Fibroblast of lung (primary cell): ENCODE results near the gene PPM1H. TPM values are rescaled to one million over a fixed set of nuclear protein-coding genes. Genes with fewer than 3 reads are reported as not detected.

Experiments
- DNase-seq, 2 donors: peaks; one replicate each; pipeline versions ENCODE4 v3.0.0 to v3.0.0-alpha.2; 2010; ENCODE audit warnings: low read depth in 2 of 2
- H2AFZ ChIP-seq: 2 replicates; pipeline ENCODE4 v1.5.1; 2012; ENCODE audit warnings: low read length, control low read depth, inconsistent platforms
- H3K27ac ChIP-seq: 2 replicates; pipeline ENCODE4 v1.5.1; 2011; ENCODE audit warnings: low read length, control low read depth; ENCODE audit not compliant: insufficient read depth
- H3K27me3 ChIP-seq: 2 replicates; pipeline ENCODE4 v1.5.1; 2011; ENCODE audit warnings: mild to moderate bottlenecking, low read length; ENCODE audit not compliant: control insufficient read depth, insufficient read depth
- H3K36me3 ChIP-seq: 2 replicates; pipeline ENCODE4 v1.5.1; 2011; ENCODE audit warnings: low read length; ENCODE audit not compliant: control insufficient read depth, insufficient read depth
- H3K4me1 ChIP-seq: 2 replicates; pipeline ENCODE4 v1.5.1; 2011; ENCODE audit warnings: low read length; ENCODE audit not compliant: control insufficient read depth, insufficient read depth; ENCODE audit errors: extremely low read depth
- H3K4me2 ChIP-seq: 2 replicates; pipeline ENCODE4 v1.5.1; 2011; ENCODE audit warnings: low read length, control low read depth; ENCODE audit not compliant: insufficient read depth; ENCODE audit errors: extremely low read depth
- H3K4me3 ChIP-seq, 4 experiments: fragments of 200-600 bp in 1 of 4; sonication (generic) in 1 of 4; replicated peaks in 1 of 4; 2 replicates each; pipeline ENCODE4 v1.5.1; 2011 to 2016; ENCODE audit warnings: low read length in 4 of 4, low read depth in 3 of 4, mild to moderate bottlenecking in 3 of 4, control low read depth in 2 of 4, inconsistent platforms in 1 of 4, mixed read lengths in 1 of 4; ENCODE audit not compliant: insufficient read depth in 1 of 4; ENCODE audit errors: control extremely low read depth in 1 of 4
- H3K79me2 ChIP-seq: 2 replicates; pipeline ENCODE4 v1.5.1; 2012; ENCODE audit warnings: mild to moderate bottlenecking, low read length, inconsistent platforms; ENCODE audit not compliant: control insufficient read depth, insufficient read depth
- H3K9ac ChIP-seq: 2 replicates; pipeline ENCODE4 v1.5.1; 2011; ENCODE audit warnings: mild to moderate bottlenecking, low read length, control low read depth; ENCODE audit not compliant: insufficient read depth
- H3K9me3 ChIP-seq: 2 replicates; pipeline ENCODE4 v1.5.1; 2012; ENCODE audit warnings: low read depth, low read length; ENCODE audit not compliant: control insufficient read depth, insufficient read depth
- H4K20me1 ChIP-seq: 2 replicates; pipeline ENCODE4 v1.5.1; 2011; ENCODE audit warnings: low read length; ENCODE audit not compliant: control insufficient read depth, insufficient read depth; ENCODE audit errors: extremely low read depth
- CTCF ChIP-seq, 2 donors: IDR thresholded peaks in 1 of 2; conservative IDR thresholded peaks in 1 of 2; 1 replicate in 1 of 2; 2 replicates in 1 of 2; pipeline ENCODE4 v1.5.1; 2011 to 2012; ENCODE audit warnings: low read length in 2 of 2, control low read depth in 1 of 2, inconsistent platforms in 1 of 2, low read depth in 1 of 2, mild to moderate bottlenecking in 1 of 2
- EZH2 ChIP-seq: IDR thresholded peaks from 2 replicates; pipeline ENCODE4 v1.5.1; 2012; ENCODE audit warnings: low read length, control low read depth, mild to moderate bottlenecking; ENCODE audit errors: missing control alignments
- polyA plus RNA-seq, 2 donors: library from polyadenylated mRNA; depleted of rRNA in 1 of 2; stranded (reverse) in 1 of 2; unstranded in 1 of 2; fragments of >200 nt; gene quantifications; 2 replicates each; pipeline ENCODE4 v1.2.1, GENCODE V29; 2011 to 2012; ENCODE audit warnings: missing spikeins in 1 of 2
- total RNA-seq: library from RNA; depleted of rRNA; stranded (reverse); fragments of >200 nt; gene quantifications from 2 replicates; pipeline ENCODE4 v1.2.1, GENCODE V29; 2014

The PPM1H gene
- total and polyA plus RNA-seq, 2 donors (not counting 1 experiment from before 2014, with no cell fraction given), result 0.57 to 3.1 TPM

- Histone ChIP-seq H3K27ac (peak overlapping the region; percentile 35), H3K36me3 (no peaks in the 10 kb centered on the region), H3K27me3 (no peaks in the 10 kb centered on the region), H3K79me2 (no peaks in the 10 kb centered on the region), H3K4me1 (peaks cover 3% of the 10 kb centered on the region), H3K9ac (peak overlapping the region; percentile 46), H3K9me3 (no peaks in the 10 kb centered on the region), H4K20me1 (no peaks in the 10 kb centered on the region), H2AFZ (peak overlapping the region; percentile 33), H3K4me2 (peak overlapping the region; percentile 78), H3K4me3 (peak overlapping the region; percentile 45 to 63 (median 53))
- TF ChIP-seq EZH2, result no peak
- peak; percentile 14 to 43 for DNase-seq
These were observed 302.5 kb downstream of the PPM1H start for GRCh38 chr12:62632411-62632918.

DNA sequence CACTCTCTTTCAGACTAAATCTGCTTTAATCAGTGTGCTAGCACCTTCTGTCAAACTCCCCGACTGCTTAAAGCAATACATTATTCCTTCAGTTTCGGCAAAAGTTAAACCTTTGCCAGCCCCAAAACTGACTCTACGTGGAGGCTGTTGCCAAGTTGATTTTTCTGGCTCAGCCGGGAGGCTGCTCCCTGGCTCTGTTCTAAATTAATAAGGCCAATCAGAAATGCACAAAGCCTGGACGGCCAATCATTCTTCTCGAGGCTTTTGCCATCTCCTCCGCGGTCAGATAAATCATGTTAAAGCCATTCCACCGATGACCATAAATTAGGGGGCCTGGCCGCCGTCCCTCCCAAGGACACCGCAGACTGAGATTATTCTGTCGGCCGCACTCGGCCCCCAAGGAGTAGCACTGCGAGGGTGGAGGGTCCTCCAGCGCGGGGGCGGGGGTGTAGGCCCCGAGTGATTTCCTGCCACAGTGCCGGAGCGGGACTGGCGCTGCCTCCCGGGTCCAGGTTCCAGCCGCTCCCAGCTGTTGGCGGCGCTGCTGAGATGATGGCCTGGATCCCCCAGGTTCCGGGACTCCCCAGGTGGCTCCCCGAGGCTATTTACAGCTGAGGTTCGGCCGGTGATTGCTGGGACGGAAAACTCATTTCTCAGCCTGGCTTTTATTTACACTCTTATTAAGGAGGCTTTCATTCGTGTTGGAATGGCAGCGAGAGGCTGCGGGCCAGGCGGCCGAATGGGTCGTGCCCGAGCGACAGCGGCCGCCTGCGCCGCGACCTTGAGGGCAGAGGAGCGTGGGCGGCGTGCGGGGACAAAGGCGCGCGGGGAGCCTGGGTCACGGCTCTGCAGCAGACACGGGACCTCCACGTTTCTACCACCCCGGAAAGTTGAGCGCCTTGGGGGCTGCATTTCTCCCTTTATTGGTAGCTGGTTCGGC, 303.2 kb downstream of the PPM1H start:
- Histone ChIP-seq H2AFZ (peak overlapping the region; percentile 33), H3K4me1 (peaks cover 3% of the 10 kb centered on the region), H3K4me2 (peak overlapping the region; percentile 78), H3K36me3 (no peaks in the 10 kb centered on the region), H3K9ac (peak overlapping the region; percentile 46), H3K9me3 (no peaks in the 10 kb centered on the region), H3K27ac (peak overlapping the region; percentile 35), H3K27me3 (no peaks in the 10 kb centered on the region), H4K20me1 (no peaks in the 10 kb centered on the region), H3K79me2 (no peaks in the 10 kb centered on the region), H3K4me3 (peak overlapping the region; percentile 45 to 63 (median 53))
- peak; percentile 73 to 91 for DNase-seq
- TF ChIP-seq CTCF (conservative IDR thresholded peaks at IDR 0.05 in 1 of 2, IDR thresholded peaks at IDR 0.05 in 1 of 2; ENCODE audit: low read depth in 1 of 2, low read length in 2 of 2) (peak in 1 of 2 donors; percentile 40), EZH2 (no peak)

DNA sequence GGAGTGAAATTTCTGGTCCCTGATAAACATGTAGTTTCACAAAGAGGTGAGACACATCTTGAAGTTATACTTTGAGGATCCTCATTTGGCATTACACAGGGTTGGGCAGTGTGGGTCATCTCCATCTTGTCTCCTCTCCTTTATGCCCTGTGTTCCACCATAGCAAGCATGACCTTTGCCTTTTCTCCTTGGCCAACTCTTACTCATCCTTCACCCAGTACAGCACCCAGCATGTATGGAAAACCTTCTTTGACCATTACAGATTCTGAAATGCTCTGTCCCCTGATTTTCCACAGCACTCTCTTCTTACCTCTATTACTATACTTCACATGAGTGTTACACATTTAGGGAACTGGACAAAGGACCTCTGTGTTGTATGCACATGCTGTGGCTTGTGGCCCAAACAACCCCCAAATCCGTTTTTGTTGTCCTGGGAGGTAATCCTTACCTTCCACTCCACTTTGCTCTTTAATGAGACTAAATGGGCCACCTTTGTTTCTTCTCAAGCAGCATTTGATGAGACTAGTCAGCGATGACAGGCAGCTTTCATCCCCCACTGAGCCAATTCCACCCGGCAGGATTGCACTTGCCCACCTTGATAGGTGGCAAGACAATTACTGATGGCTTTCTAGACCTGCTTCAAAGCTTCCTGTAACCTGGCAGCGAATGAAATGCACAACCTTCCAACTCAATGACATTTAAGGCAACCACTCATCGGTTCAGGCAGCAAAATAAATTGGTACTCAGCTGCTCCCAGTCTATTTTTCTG, 304.8 kb downstream of the PPM1H start:
- no peak overlapping the region for H3K27ac ChIP-seq
- H3K79me2 ChIP-seq, result no peaks in the 10 kb centered on the region
- DNase-seq, result no peak
- no peaks in the 10 kb centered on the region for H3K36me3 ChIP-seq
- no peaks in the 10 kb centered on the region for H3K9me3 ChIP-seq
- no peak overlapping the region for H3K9ac ChIP-seq
- H3K4me2 ChIP-seq, result no peak overlapping the region
- TF ChIP-seq CTCF (conservative IDR thresholded peaks at IDR 0.05 in 1 of 2, IDR thresholded peaks at IDR 0.05 in 1 of 2; ENCODE audit: low read depth in 1 of 2, low read length in 2 of 2), result no peak
- no peak for TF ChIP-seq EZH2
- no peaks in the 10 kb centered on the region for H3K27me3 ChIP-seq
- no peak overlapping the region for H2AFZ ChIP-seq
- H3K4me1 ChIP-seq, result peaks cover 3% of the 10 kb centered on the region
- no peak overlapping the region for H3K4me3 ChIP-seq
- H4K20me1 ChIP-seq, result no peaks in the 10 kb centered on the region
